ENCODE measurements around the gene UGT3A2.

DNA sequence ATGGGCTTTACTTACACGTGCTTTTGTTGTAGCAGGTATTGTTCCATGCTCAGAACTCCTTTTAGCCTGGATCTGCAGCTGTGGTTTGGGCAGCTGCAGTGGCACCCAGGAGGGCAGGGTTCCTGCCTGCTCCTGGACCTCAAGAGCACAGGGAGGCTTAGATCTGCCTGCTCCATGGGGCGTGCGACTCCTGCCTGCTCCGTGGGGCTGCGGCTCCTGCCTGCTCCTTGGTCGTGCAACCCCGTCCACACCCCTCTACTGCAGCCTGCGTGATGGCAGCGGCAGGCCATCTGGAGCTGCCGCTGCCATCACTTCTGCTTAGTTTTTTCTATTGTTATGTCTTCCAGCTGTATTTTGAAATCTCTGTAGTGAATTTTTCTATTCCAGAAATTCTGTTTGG, 11.7 kb upstream of the UGT3A2 start:
- TF ChIP-seq, protein P1, sequence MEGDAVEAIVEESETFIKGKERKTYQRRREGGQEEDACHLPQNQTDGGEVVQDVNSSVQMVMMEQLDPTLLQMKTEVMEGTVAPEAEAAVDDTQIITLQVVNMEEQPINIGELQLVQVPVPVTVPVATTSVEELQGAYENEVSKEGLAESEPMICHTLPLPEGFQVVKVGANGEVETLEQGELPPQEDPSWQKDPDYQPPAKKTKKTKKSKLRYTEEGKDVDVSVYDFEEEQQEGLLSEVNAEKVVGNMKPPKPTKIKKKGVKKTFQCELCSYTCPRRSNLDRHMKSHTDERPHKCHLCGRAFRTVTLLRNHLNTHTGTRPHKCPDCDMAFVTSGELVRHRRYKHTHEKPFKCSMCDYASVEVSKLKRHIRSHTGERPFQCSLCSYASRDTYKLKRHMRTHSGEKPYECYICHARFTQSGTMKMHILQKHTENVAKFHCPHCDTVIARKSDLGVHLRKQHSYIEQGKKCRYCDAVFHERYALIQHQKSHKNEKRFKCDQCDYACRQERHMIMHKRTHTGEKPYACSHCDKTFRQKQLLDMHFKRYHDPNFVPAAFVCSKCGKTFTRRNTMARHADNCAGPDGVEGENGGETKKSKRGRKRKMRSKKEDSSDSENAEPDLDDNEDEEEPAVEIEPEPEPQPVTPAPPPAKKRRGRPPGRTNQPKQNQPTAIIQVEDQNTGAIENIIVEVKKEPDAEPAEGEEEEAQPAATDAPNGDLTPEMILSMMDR (IDR thresholded peaks at IDR 0.05): no peak
- no peak for TF ChIP-seq POLR2AphosphoS5 (IDR thresholded peaks at IDR 0.05; ENCODE audit: insufficient read depth in 1 of 2, low read depth in 1 of 2)
